Suppressor macrophage treated with lipopolysaccharide for 1 hour (primary cell): ENCODE measurements around the gene ECEL1.

Source experiments
- DNase-seq, 3 donors: peaks; one replicate each; pipeline ENCODE4 v3.0.0-alpha.2; 2020 to 2022

The ECEL1 gene

GRCh38 chr2:232496501-232497270 is 9.1 kb upstream of the ECEL1 start:
- DNase-seq, result no peak

- no peak for DNase-seq
Measured at GRCh38 chr2:232495292-232495691, 7.7 kb upstream of the ECEL1 start.

GRCh38 chr2:232494542-232494941 is 6.9 kb upstream of the ECEL1 start:
- DNase-seq, result no peak

GRCh38 chr2:232493701-232494474 is 6.3 kb upstream of the ECEL1 start:
- no peak for DNase-seq

- DNase-seq, result no peak
Measured at GRCh38 chr2:232492963-232493700, 5.5 kb upstream of the ECEL1 start.

GRCh38 chr2:232492236-232492848 is 4.7 kb upstream of the ECEL1 start:
- no peak for DNase-seq

DNA sequence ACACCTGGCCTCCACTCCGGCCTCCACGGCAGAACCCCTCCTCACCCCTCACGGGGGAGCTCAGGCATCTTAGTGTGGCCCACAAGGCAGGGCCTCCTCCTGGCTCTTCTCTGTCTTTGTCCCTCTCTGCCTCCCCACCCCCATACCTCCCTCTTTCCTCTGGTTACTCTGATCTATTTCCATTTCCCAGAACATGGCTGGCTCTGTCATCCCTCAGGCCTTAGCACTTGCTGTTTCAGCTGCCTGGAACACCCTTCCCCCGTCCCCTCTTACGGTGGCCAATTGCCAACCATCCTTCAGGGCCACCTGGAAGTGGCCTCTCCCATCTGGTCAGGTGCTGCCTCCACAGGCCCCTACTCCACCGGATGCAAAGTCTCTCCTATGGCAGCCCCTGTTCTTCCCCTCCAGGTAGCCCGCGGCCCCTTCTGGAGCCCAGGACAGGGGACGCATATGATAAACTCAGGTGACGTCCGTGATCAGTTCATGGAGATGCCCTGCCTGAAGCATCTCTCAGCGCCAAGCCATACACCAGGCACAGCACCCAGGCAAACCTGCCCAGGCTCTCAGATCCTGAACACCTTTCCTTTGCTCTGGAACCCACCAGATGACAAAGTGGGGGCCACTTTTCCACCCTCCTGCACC is 3.6 kb upstream of the ECEL1 start:
- no peak for DNase-seq

DNA sequence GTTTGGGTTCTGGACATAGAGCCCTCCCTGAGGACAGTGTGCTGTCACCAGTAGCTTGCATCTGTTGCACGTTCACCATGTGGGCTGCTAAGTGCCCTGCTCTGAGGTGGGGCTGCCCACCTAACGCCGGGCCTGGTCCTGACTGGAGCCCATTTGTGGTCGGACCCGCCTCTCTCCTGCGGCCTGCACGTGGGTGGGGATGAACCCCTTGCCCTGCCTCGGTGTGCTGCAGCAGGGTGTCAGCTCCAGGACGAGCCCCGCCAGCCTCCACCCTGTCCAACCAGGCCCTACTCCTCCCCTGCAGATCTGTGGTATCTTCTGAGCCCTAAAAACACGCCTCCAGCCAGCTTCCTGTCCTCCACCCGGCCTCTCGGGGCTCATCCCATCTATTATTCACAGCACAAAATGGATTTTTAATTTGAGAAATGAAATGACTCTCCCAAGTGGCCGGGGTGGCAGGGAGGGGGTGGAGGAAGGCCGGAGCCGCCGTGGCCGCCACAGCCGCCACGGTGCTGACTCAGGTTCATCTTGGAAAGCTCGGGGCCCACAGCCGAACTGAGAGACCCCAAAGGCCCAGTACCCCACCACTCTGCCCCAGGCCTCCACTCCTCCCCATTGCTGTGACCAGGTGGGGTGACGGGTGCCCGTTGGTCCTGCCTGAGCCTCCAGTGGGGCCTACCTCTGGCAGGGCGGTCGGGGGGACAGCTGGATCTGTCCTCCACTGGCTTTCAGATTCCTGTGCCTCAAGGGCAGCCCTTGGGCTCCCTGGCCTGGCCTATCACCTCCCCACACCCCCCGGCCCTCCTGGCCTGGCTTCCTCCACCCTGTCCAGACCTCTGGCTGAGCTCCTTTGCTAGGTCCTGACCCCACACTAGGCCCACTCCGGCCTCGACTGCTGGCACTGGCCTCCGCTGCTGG is 2.8 kb upstream of the ECEL1 start:
- DNase-seq, result no peak

DNA sequence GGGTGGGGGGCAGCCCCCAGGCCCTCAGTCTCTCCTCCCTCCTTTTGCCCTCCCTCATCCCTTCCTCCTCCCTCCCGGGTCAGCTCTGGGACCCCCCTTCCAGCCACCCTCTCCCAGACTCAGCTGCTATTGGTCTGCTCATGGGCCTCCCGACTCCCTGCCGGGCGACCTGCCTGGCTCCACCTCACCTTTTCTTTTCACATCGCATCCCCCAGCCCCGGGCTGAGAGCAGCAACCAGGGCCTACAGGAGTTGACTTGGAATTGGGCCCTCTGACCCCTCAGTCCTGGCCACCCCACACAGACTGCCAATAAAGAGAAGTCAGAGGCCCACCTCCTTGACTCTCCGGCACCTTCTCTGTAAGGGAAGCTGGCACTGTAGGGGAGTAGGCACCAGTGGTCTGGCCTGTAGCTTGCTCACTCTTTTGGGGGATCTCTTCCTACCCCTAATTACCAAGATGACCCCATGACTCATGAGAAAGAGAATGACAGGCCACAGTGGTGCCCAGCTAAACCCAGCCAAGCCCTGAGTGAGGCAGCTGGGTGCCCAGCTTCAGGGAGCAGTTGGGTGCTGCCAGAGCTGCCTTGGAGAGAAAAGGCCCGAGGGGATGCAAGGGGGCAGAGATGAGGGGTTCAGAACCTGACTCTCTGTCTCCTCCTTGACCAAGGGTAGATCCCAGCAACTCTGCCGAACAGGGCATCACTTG is 2.0 kb upstream of the ECEL1 start:
- no peak for DNase-seq

- no peak for DNase-seq
Measured at GRCh38 chr2:232488721-232489300, 1.2 kb upstream of the ECEL1 start.

GRCh38 chr2:232488097-232488711 is 570 bp upstream of the ECEL1 start:
- no peak for DNase-seq

DNA sequence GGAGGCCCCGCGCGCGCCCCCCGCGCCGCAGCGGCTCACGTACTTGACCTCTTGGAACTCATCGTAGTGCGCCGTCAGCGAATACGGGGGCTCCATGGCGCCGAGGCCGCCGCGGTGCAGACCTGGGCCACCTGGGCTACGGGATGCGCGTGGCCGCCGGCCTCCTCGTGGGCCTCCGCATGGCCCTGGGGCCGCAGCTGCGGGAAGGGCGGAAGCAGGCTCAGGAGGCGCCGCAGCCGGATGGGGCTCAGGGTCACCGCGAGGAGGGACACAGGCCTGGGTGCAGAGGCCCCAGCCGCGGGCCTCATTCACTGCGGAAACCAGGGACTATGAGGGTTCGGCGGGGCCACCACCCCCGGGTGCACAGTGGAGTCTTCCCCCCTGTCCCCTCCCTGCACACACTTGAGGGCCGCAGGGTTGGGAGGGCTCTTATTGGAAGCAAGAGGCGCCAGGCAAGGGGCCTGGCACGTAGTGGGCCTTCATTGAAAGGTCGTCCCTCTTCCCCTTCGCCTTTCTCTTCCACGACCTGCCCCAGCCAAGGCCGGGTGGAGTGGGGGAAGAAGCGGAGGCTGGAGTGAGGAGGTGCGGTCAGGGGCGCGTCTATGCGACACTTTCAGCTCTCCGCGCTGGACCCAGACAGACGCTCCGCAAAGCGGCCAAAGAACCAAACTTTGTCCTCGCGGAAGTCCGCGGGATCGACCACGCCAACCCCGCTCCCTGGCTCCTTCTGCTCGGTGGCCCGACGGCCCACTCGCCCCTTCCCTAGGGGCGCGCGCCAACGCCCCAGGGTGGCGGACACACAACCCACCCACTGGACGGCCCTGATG is 863 bp downstream of the ECEL1 start:
- no peak for DNase-seq

DNA sequence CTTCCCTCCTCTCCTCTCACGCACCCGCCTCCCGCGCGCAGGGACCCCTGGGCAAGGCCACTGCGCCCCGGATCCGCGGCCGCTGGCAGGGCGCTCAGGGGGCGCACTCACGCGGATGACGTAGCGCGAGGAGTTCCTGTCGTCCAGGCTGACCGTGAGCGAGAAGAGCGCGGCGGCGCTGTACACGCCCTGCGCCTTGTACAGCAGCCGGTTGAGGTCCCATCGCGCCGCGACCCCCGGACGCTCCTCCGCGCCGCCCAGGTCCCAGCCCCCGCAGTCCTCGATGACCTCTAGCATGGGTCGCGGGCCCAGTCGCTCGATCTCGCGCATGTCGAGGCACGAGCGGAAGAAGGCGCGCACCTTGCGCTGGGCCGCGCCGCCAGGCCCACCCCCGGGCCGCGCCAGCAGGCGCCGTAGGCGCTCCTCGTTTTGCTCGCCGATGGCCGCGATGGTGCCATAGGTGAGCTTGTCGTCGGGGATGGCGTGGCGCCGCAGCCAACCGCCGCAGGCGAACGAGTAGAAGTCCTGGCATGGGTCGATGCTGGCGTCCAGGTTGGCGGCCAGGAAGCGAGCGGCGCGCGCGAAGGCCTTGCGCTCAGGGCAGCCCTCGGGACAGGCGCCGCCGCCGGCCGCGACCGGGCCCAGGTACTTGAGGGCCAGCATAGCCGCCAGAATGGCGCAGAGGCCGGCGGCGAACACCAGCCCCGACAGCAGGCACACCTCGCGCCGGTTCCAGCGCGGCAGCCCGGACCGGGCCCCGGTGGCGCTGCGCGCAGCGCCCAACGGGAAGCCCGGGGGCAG is 1.7 kb downstream of the ECEL1 start:
- DNase-seq, result no peak

- DNase-seq, result no peak
Measured at GRCh38 chr2:232485348-232485756, 2.3 kb downstream of the ECEL1 start.

- no peak for DNase-seq
Measured at GRCh38 chr2:232484628-232485347, 2.8 kb downstream of the ECEL1 start.

DNA sequence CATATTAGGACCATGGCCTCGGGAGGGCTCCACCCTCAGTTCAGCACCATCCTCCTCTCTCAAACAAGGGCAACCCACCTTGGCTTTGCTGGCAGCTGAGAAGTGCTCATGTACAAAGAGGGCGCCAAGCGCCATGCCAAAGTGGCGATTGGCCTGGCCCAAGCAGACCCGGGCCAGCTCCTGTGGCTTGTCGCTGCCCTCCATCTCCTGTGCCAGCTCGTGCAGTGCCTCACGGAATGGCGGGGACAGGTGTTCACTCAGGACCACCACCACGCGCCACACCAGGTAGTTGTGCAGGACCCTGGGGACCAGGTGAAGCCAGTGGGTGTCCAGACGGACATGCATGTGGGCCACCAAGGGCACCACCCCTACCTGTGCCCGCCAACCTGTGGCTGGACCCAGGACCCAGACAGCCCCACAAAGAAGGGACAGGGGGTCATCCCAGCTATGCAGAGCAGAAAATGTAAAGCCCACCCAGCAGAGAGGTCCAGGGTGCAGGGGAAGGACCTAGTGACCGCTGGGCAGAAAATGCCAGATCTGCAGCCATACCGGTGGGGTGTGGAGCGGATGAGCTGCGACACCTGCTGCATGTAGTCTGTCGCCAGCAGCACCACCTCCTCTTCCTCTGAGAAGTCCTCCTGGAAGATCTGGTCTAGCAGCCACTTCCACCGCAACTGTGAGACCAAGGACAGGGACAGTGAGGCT is 3.6 kb downstream of the ECEL1 start:
- DNase-seq, result no peak
